ENCODE results near the gene DOCK2.

DOCK2 gene

DNA sequence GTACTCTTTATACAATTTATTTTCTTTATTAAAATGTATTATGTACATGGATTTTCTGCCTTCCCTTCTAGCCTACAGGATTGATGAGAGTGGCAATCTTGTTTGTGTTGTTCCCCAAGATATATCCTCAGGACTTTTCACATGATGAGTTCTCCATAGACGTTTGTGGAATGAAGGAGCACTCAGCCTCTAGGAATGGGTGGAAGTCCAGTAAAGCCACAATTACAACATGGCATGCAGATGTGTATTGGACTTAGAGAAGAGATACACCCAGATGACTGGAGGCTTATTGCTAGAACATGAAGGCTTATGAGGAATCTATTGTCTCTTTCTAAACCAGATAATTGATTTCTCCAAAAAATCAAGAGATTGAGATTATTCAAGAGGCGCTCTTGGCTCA lies 8.2 kb upstream of the DOCK2 start:
- TF ChIP-seq, protein P1, sequence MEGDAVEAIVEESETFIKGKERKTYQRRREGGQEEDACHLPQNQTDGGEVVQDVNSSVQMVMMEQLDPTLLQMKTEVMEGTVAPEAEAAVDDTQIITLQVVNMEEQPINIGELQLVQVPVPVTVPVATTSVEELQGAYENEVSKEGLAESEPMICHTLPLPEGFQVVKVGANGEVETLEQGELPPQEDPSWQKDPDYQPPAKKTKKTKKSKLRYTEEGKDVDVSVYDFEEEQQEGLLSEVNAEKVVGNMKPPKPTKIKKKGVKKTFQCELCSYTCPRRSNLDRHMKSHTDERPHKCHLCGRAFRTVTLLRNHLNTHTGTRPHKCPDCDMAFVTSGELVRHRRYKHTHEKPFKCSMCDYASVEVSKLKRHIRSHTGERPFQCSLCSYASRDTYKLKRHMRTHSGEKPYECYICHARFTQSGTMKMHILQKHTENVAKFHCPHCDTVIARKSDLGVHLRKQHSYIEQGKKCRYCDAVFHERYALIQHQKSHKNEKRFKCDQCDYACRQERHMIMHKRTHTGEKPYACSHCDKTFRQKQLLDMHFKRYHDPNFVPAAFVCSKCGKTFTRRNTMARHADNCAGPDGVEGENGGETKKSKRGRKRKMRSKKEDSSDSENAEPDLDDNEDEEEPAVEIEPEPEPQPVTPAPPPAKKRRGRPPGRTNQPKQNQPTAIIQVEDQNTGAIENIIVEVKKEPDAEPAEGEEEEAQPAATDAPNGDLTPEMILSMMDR (IDR thresholded peaks at IDR 0.05) = no peak
- no peak for TF ChIP-seq ZFX (IDR thresholded peaks at IDR 0.05; ENCODE audit: borderline replicate concordance)

DNA sequence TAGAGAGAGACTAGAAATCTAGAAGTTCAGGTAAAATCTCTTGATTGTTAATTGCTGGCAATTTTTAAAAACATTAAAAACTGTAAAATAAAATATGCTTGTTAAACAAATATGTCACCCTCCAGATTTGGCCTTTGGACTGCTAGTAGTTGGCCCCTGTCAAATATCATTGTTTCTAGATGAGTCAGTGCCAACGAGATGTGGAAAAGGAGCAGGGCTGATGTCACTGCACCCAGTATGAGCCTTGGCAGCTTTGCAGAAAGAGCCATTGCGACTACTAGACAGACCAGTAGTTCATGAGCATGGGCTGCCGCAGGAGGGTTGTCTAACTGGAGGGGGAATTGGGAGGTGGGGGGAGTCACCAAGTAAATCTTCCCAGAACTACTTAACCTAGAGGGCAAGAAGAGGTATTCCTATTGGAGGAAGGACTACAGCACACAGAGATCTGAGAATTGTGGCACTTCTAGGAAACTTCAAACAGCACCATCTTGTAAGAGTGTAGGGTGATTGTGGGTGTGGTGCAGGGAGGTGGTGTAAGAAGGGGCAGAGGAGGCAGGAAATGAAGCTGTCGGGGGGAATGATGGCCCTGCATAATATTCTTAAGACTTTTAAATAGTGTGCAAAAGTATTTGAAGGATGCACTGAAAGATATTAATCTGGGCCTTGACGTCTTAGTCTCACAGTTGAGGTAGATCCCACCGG lies 7.1 kb upstream of the DOCK2 start:
- TF ChIP-seq ZFX (IDR thresholded peaks at IDR 0.05; ENCODE audit: borderline replicate concordance) = no peak
- TF ChIP-seq, protein P1 (IDR thresholded peaks at IDR 0.05) = no peak
- no peak overlapping the region for H3K27ac ChIP-seq

More for the DNA sequence above, 8.2 kb upstream of the DOCK2 start:
- H3K27ac ChIP-seq = no peak overlapping the region

DNA sequence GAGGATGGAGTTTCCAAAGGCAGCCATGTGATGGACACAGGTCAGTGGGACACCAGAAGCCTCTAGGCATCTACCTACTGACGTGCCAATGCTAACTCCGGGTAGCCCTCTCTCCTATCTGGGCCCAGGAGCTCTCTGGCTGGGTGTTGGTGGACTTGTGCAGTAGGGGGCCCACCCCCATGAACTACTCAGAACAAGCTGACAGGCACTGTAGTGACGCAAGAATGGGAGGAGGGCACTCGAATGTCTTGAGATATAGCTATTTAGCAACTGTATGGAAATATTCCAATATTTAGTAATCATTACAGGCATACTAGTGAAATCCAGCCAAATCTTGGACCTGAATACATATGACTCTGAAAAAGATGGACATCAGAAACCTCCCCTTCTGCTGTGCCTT lies 5.7 kb upstream of the DOCK2 start:
- no peak overlapping the region for H3K27ac ChIP-seq
- TF ChIP-seq, protein P1 (IDR thresholded peaks at IDR 0.05) = no peak
- no peak for TF ChIP-seq ZFX (IDR thresholded peaks at IDR 0.05; ENCODE audit: borderline replicate concordance)

DNA sequence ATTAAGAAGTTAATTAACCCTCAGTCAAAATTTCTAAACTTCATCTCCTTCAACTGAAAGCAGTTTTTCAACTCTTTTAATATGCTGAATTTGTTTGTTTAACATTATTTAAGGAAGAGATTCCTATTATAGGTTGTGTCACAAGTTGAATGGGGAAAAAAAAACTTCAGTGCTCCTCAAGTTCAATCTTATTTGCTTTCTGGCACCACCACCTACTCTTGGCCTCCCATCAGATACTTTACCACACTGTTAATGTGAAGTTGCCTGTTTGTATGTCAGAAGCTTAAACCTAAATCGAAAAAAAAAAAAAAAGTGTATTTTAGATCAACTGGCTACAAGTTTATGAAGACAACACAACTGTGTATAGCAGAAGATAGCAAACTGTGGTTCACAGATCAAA lies 4.1 kb upstream of the DOCK2 start:
- TF ChIP-seq, protein P1 (IDR thresholded peaks at IDR 0.05) = no peak
- no peak for TF ChIP-seq ZFX (IDR thresholded peaks at IDR 0.05; ENCODE audit: borderline replicate concordance)
- H3K27ac ChIP-seq = no peak overlapping the region

DNA sequence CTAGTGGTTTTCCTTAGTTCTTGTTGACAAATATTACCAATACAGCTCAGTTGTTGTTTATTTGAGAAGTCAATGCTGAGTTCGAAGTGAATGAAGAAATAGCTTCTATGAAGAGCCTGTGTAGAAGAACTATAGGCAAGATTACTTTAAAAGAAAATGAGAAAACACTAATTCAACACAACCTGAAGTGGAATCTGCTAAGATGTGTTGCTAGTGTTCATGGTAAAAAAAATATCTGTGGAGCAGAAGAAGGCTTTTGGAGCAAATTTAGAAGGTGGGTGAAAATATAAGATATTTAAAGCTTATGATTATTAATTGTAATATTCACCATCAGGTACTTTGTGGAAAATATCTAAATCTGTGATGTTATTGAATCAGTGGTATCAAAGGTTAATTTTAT lies 2.5 kb upstream of the DOCK2 start:
- no peak overlapping the region for H3K27ac ChIP-seq
- TF ChIP-seq, protein P1 (IDR thresholded peaks at IDR 0.05) = no peak
- no peak for TF ChIP-seq ZFX (IDR thresholded peaks at IDR 0.05; ENCODE audit: borderline replicate concordance)

DNA sequence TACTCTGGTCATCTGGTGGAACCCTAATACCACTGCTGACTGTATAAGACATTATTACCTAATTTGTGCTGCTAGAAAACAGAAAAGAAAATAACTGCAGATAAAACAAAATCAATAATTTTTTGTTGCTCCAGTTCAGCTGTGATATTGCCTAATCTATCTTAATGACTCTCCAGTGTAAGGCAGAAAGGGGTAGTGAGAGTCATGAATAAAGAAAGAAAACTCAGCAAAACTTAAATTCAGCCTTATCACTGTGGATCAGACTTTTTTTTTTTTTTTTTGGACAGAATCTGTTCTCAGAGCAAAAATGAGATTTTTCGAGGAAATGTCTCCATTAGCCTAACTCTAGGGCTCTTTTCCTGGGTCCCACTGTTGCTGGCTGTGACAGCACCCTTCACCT lies 1.1 kb upstream of the DOCK2 start:
- no peak overlapping the region for H3K27ac ChIP-seq
- TF ChIP-seq ZFX (IDR thresholded peaks at IDR 0.05; ENCODE audit: borderline replicate concordance) = no peak
- TF ChIP-seq, protein P1 (IDR thresholded peaks at IDR 0.05) = no peak

DNA sequence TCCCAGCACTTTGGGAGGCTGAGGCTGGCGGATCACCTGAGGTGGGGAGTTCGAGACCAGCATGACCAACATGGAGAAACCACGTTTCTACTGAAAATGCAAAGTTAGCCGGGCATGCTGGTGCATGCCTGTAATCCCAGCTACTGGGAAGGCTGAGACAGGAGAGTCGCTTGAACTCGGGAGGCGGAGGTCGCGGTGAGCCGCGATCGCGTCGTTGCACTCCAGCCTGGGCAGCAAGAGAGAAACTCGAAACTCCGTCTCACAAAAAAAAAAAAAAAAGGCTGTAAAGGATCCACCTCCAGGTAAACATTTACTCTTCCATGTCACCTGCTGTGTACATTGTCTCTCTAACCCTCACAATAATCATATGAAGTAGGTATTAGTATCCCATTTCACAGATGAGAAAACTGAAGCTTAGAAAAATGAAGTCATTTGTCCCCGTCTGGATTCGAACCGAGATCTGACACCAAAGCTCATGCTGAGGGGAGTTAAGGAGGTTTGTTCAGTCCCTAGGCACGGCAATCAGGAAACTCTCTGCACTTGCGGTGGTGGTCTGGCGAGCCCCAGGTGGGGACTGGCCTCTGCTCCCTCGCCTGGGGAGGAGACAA lies 494 bp upstream of the DOCK2 start:
- H3K27ac ChIP-seq = no peak overlapping the region
- TF ChIP-seq, protein P1 (IDR thresholded peaks at IDR 0.05) = no peak
- TF ChIP-seq ZFX (IDR thresholded peaks at IDR 0.05; ENCODE audit: borderline replicate concordance) = no peak
